Left lung (tissue), 10 donors: ENCODE measurements around the gene CYP4A22. TPM values are rescaled to one million over a fixed set of nuclear protein-coding genes. Genes with fewer than 3 reads are reported as not detected.

Experiments
- ATAC-seq: fragments of 200-7000 bp; cut with Tn5 transposase; one replicate; pipeline ENCODE4 v1.9.1; 2020; ENCODE audit warnings: moderate library complexity
- DNase-seq, 4 donors: peaks; one replicate each; pipeline ENCODE4 v3.0.0-alpha.2; 2013 to 2020
- H3K27ac ChIP-seq, 2 donors: fragments of 200-600 bp; sonication (generic) in 1 of 2; one replicate each; pipeline versions ENCODE4 v1.5.0 to v1.8.0; 2020 to 2021
- H3K27me3 ChIP-seq, 2 donors: fragments of 200-600 bp; sonication (generic) in 1 of 2; one replicate each; pipeline versions ENCODE4 v1.5.0 to v1.8.0; 2020 to 2021
- H3K36me3 ChIP-seq, 2 donors: fragments of 200-600 bp; sonication (generic) in 1 of 2; one replicate each; pipeline versions ENCODE4 v1.5.0 to v1.8.0; 2020 to 2021
- H3K4me1 ChIP-seq, 2 donors: fragments of 200-600 bp; one replicate each; pipeline ENCODE4 v1.8.0; 2021
- H3K4me3 ChIP-seq, 2 donors: fragments of 200-600 bp; sonication (generic) in 1 of 2; one replicate each; pipeline versions ENCODE4 v1.5.0 to v1.8.0; 2020 to 2021; ENCODE audit warnings: mild to moderate bottlenecking in 1 of 2
- H3K9me3 ChIP-seq, 2 donors: fragments of 200-600 bp; sonication (generic) in 1 of 2; one replicate each; pipeline versions ENCODE4 v1.5.0 to v1.8.0; 2020 to 2021
- CTCF ChIP-seq, 2 donors: fragments of 200-600 bp; sonication (generic) in 1 of 2; IDR thresholded peaks; one replicate each; pipeline versions ENCODE4 v1.5.0 to v1.8.0; 2021; ENCODE audit warnings: antibody characterized with exemption in 2 of 2
- intact Hi-C, 2 donors: fragments of 100-400 bp; cut with DNase I; formaldehyde crosslinking; loops; one replicate each; pipeline versions ENCODE4 v1.11.2 to v1.14.2; 2022
- polyA plus RNA-seq, 6 donors: library from polyadenylated mRNA; unstranded; fragments of 120-200 nt; gene quantifications; one replicate each; pipeline ENCODE4 v1.2.1, GENCODE V29; 2013; ENCODE audit not compliant: insufficient read length in 6 of 6
- total RNA-seq, 2 donors: library from RNA; stranded (reverse); fragmentation: NEBNext Ultra II Directional; extraction: Animal tissue kit (Norgen Biotek cat#: 25700); gene quantifications; one replicate each; pipeline ENCODE4 v1.2.1, GENCODE V29; 2021
- donor health status: DM: no; HTN: yes; CAD: no.
- donor health status: DM: no; HTN: no; CAD: no.

CYP4A22 gene
- total and polyA plus RNA-seq, 8 donors: 0.06 to 0.14 (median 0.07) TPM; not detected in 5

DNA sequence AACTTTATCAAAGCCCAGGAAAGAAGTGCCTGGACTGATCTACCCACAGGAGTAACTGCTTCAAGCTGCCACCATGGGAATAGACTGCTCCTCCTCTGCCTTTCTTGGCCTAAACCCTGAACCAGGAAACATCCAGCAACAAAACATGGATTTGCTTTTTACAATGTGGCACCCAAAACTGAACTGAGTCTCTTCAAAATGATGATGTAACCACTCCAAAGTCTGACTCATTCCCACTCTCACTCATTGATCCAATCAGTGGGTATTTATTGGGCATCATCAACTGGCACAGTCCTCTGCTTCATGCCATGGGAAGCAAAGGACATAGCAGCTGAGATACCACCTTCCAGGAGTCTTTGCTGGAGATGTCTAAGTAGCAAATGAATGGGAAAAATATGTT lies 23.5 kb downstream of the CYP4A22 start:
- Histone ChIP-seq H3K27me3 (no peaks in the 10 kb centered on the region), H3K27ac (no peak overlapping the region), H3K4me1 (no peaks in the 10 kb centered on the region), H3K4me3 (no peak overlapping the region), H3K36me3 (no peaks in the 10 kb centered on the region), H3K9me3 (no peaks in the 10 kb centered on the region)
- TF ChIP-seq CTCF (IDR thresholded peaks at IDR 0.05): no peak
- no peak for DNase-seq
- ATAC-seq: no peak
- intact Hi-C loops: no loop called here

DNA sequence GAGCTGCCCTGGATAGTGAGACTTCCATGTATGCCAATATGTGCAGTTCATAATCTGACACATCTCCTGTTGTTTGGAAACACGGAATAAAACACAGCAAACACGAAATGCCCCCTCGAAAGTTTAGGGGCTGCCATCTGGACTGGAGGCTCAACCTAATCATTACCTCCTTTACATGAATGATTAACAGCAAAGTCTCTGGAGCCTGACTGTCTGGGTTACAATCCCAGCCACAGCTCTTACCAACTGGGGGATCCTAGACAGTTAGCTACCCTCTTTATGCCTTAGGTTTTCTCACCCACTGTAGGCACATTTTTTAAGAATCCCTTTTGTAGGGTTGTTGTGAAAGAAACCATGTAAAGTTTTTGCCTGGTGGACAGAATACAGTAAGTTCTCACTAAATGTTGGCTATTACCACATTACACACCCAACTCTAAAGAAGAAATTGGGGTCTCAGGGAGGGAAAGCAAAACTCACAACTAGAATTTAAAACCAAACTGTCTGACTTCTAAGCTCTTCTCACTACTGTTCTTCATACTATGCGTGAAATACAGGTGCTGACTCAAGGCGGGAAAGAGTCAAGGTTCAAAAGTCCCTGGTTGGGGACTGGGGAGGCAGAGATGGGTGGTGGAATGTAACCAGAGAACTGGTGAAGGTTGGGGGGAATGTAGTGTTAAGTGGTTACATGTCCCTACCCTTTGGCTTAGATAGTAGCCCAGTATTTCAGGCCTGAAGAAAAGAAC lies 24.2 kb downstream of the CYP4A22 start:
- Histone ChIP-seq H3K9me3 (peaks cover 0 to 4% of the 10 kb centered on the region in 2 donors), H3K4me3 (no peak overlapping the region), H3K4me1 (no peaks in the 10 kb centered on the region), H3K36me3 (no peaks in the 10 kb centered on the region), H3K27me3 (no peaks in the 10 kb centered on the region), H3K27ac (no peak overlapping the region)
- no peak for TF ChIP-seq CTCF (IDR thresholded peaks at IDR 0.05)
- DNase-seq: no peak
- intact Hi-C loops: no loop called here
- ATAC-seq: no peak

GRCh38 chr1:47164552-47164951 lies 27.3 kb downstream of the CYP4A22 start:
- Histone ChIP-seq H3K4me3 (no peak overlapping the region), H3K27me3 (no peaks in the 10 kb centered on the region), H3K9me3 (peaks cover 0 to 4% of the 10 kb centered on the region in 2 donors), H3K36me3 (no peaks in the 10 kb centered on the region), H3K4me1 (no peaks in the 10 kb centered on the region), H3K27ac (no peak overlapping the region)
- DNase-seq (no peak), ATAC-seq (no peak)
- intact Hi-C loops: no loop called here
- no peak for TF ChIP-seq CTCF (IDR thresholded peaks at IDR 0.05)

DNA sequence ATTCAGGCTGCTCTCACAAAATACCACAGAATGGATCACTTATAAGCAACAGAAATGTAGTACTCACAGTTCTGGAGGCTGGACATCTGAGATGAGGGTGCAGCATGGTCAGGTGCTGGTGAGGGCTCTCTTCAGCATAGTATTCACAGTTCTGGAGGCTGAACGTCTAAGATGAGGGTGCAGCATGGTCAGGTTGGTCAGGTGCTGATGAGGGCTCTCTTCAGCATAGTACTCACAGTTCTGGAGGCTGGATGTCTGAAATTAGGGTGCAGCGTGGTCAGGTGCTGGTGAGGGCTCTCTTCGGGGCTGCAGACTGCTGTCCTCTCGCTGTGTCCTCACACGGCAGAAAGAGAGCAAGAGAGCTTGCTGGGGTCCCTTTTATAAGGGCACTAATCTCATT lies 35.5 kb downstream of the CYP4A22 start:
- no peak for ATAC-seq
- no peak for TF ChIP-seq CTCF (IDR thresholded peaks at IDR 0.05)

GRCh38 chr1:47174656-47175020 lies 37.4 kb downstream of the CYP4A22 start:
- no peak overlapping the region for H3K27ac ChIP-seq
- H3K9me3 ChIP-seq: no peaks in the 10 kb centered on the region
- ATAC-seq: no peak
- intact Hi-C loops: no loop called here
- peaks cover 0 to 7% of the 10 kb centered on the region in 2 donors for H3K27me3 ChIP-seq
- no peak for TF ChIP-seq CTCF (IDR thresholded peaks at IDR 0.05)
- DNase-seq: peak in 2 of 4 donors; percentile 43 to 65
- H3K36me3 ChIP-seq: no peaks in the 10 kb centered on the region
- no peak overlapping the region for H3K4me3 ChIP-seq
- peaks cover 0 to 6% of the 10 kb centered on the region in 2 donors for H3K4me1 ChIP-seq

More for the DNA sequence above, 35.5 kb downstream of the CYP4A22 start:
- Histone ChIP-seq H3K4me1 (no peaks in the 10 kb centered on the region), H3K27me3 (peaks cover 0 to 7% of the 10 kb centered on the region in 2 donors), H3K9me3 (no peaks in the 10 kb centered on the region), H3K4me3 (no peak overlapping the region), H3K36me3 (no peaks in the 10 kb centered on the region), H3K27ac (no peak overlapping the region)
- DNase-seq: no peak
- intact Hi-C loops: no loop called here
